ENCODE data around the gene AKR1A1.

AKR1A1 gene

DNA sequence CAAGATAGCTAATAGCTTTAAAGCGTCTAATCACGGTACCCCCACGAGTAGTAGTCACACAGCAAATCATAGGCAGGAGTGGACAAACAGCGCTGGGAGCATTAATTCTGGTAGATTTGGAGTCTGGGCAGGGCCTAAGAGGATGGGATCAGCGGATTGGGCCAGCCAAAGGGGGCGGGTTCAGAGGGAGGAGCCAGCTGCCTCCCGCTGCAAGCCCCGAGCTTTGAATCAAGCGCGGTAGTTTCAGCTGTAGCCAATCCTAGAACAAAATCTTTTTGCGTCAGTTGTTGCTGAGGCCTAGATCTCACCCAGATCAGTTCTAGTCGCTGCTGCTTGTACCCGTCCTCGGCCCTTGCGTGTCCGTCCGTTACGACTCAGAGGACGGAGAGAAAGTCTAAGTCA, 32.6 kb downstream of the AKR1A1 start:
- H2AFZ ChIP-seq (ENCODE audit: low read length) = 0 out of 2 replicates have a peak overlapping the region, but pooled peaks have one; percentile 13
- H3K4me1 ChIP-seq (ENCODE audit: insufficient read depth, low read length, severe bottlenecking) = peaks cover 40% of the 10 kb centered on the region
- H3K36me3 ChIP-seq (ENCODE audit: insufficient read depth, low read length) = peaks cover 21% of the 10 kb centered on the region
- no peaks in the 10 kb centered on the region for H3F3A ChIP-seq (ENCODE audit: insufficient read depth, low read length)
- no peaks in the 10 kb centered on the region for H3K9me3 ChIP-seq (ENCODE audit: low read length)
- H3K27ac ChIP-seq (ENCODE audit: low read depth, low read length, poor library complexity, severe bottlenecking) = peak overlapping the region; percentile 86
- H3K4me3 ChIP-seq (ENCODE audit: low read depth, low read length, poor library complexity, severe bottlenecking) = peak overlapping the region; percentile 87
- H3K27me3 ChIP-seq (ENCODE audit: insufficient read depth, low read length) = no peaks in the 10 kb centered on the region
- TF ChIP-seq, protein P1, sequence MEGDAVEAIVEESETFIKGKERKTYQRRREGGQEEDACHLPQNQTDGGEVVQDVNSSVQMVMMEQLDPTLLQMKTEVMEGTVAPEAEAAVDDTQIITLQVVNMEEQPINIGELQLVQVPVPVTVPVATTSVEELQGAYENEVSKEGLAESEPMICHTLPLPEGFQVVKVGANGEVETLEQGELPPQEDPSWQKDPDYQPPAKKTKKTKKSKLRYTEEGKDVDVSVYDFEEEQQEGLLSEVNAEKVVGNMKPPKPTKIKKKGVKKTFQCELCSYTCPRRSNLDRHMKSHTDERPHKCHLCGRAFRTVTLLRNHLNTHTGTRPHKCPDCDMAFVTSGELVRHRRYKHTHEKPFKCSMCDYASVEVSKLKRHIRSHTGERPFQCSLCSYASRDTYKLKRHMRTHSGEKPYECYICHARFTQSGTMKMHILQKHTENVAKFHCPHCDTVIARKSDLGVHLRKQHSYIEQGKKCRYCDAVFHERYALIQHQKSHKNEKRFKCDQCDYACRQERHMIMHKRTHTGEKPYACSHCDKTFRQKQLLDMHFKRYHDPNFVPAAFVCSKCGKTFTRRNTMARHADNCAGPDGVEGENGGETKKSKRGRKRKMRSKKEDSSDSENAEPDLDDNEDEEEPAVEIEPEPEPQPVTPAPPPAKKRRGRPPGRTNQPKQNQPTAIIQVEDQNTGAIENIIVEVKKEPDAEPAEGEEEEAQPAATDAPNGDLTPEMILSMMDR (IDR thresholded peaks at IDR 0.05; ENCODE audit: low read length) = no peak
- TF ChIP-seq EZH2 (IDR thresholded peaks at IDR 0.05; ENCODE audit: borderline replicate concordance, low read length) = no peak
- peaks cover 37% of the 10 kb centered on the region for H3K79me2 ChIP-seq (ENCODE audit: insufficient read depth, low read length)
- 0 out of 2 replicates have a peak, but pooled peaks cover 2% of the 10 kb centered on the region for H4K20me1 ChIP-seq (ENCODE audit: insufficient read depth, low read length)
- peak overlapping the region; percentile 88 for H3K9ac ChIP-seq (ENCODE audit: low read length)
- H3K4me2 ChIP-seq (ENCODE audit: low read length) = peak overlapping the region; percentile 90
- H3K9me2 ChIP-seq (ENCODE audit: low read depth, low read length) = no peaks in the 10 kb centered on the region

DNA sequence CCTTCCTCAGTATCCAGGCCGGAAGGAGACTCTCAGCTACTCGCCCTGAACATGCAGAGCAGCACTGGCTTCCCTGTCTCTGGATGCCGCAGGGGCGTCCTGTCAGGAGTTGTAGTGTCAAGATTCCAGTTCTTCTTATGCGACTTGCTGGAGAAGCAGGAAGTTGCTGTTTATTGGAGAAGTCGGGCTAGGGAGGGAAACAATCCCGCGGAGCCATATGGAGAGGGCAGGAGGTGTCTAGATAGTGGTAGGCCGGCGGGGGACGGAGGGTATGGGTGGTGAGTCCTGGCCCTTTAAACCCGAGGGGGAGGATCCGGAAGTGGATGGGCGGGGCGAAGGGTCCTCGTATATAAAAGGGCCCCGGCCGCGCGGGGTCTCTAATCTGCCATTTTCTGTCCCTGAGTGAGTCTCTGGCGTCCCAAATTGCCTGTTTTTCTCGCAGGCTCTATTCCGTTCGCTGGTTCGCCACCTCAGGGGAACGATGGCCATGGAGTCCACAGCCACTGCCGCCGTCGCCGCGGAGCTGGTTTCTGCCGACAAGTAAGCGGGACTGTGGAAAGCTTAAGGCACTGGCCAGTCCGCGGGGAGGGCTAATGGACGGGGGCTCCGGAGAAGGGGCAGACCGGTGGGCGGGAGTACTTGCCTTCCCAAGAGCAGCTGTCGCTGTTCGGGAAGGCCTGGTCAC, 33.2 kb downstream of the AKR1A1 start, which contains the start of gene NASP:
Gene NASP (plus strand): TSS at position 376 of the 685 bp plus-strand sequence. CDS start 106 bp downstream, at position 482.
- Histone ChIP-seq H3K79me2 (ENCODE audit: insufficient read depth, low read length) (peaks cover 42% of the 10 kb centered on the region), H3K27me3 (ENCODE audit: insufficient read depth, low read length) (no peaks in the 10 kb centered on the region), H3K4me1 (ENCODE audit: insufficient read depth, low read length, severe bottlenecking) (peaks cover 40% of the 10 kb centered on the region), H3K4me2 (ENCODE audit: low read length) (peak within 1 kb of the TSS; percentile 90), H3K4me3 (ENCODE audit: low read depth, low read length, poor library complexity, severe bottlenecking) (peak within 1 kb of the TSS; percentile 87), H3K9ac (ENCODE audit: low read length) (peak within 1 kb of the TSS; percentile 88), H3K36me3 (ENCODE audit: insufficient read depth, low read length) (peaks cover 26% of the 10 kb centered on the region), H2AFZ (ENCODE audit: low read length) (0 out of 2 replicates have a peak within 1 kb of the TSS, but pooled peaks have one; percentile 13), H4K20me1 (ENCODE audit: insufficient read depth, low read length) (0 out of 2 replicates have a peak, but pooled peaks cover 2% of the 10 kb centered on the region), H3F3A (ENCODE audit: insufficient read depth, low read length) (no peaks in the 10 kb centered on the region), H3K9me2 (ENCODE audit: low read depth, low read length) (no peaks in the 10 kb centered on the region), H3K27ac (ENCODE audit: low read depth, low read length, poor library complexity, severe bottlenecking) (peak within 1 kb of the TSS; percentile 86), H3K9me3 (ENCODE audit: low read length) (no peaks in the 10 kb centered on the region)
- no peak for TF ChIP-seq EZH2 (IDR thresholded peaks at IDR 0.05; ENCODE audit: borderline replicate concordance, low read length)
- TF ChIP-seq, protein P1 (IDR thresholded peaks at IDR 0.05; ENCODE audit: low read length) = peak; percentile 37; the same call in 1 of the 2 replicates

- no peaks in the 10 kb centered on the region for H3K9me3 ChIP-seq (ENCODE audit: low read length)
- TF ChIP-seq, protein P1 (IDR thresholded peaks at IDR 0.05; ENCODE audit: low read length) = no peak; the same call in 1 of the 2 replicates
- no peak for TF ChIP-seq EZH2 (IDR thresholded peaks at IDR 0.05; ENCODE audit: borderline replicate concordance, low read length)
- H3F3A ChIP-seq (ENCODE audit: insufficient read depth, low read length) = no peaks in the 10 kb centered on the region
- peaks cover 32% of the 10 kb centered on the region for H3K36me3 ChIP-seq (ENCODE audit: insufficient read depth, low read length)
- peaks cover 48% of the 10 kb centered on the region for H3K4me1 ChIP-seq (ENCODE audit: insufficient read depth, low read length, severe bottlenecking)
- no peaks in the 10 kb centered on the region for H3K27me3 ChIP-seq (ENCODE audit: insufficient read depth, low read length)
- H4K20me1 ChIP-seq (ENCODE audit: insufficient read depth, low read length) = 0 out of 2 replicates have a peak, but pooled peaks cover 5% of the 10 kb centered on the region
- no peaks in the 10 kb centered on the region for H3K9me2 ChIP-seq (ENCODE audit: low read depth, low read length)
- H3K4me2 ChIP-seq (ENCODE audit: low read length) = peak overlapping the region; percentile 90
- H3K79me2 ChIP-seq (ENCODE audit: insufficient read depth, low read length) = peaks cover 50% of the 10 kb centered on the region
- no peak overlapping the region for H2AFZ ChIP-seq (ENCODE audit: low read length)
- H3K27ac ChIP-seq (ENCODE audit: low read depth, low read length, poor library complexity, severe bottlenecking) = peak overlapping the region; percentile 86
- peak overlapping the region; percentile 88 for H3K9ac ChIP-seq (ENCODE audit: low read length)
- H3K4me3 ChIP-seq (ENCODE audit: low read depth, low read length, poor library complexity, severe bottlenecking) = peak overlapping the region; percentile 87
Observed at GRCh38 chr1:45584351-45585109, 33.9 kb downstream of the AKR1A1 start.

Measured in OCI-LY1 (cell line).